Suprapubic skin (tissue), 4 donors: ENCODE measurements around the gene FCHO2.

ENCODE experiments used
- CTCF ChIP-seq, 2 donors: fragments of 200-600 bp in 1 of 2; fragments of 450-650 bp in 1 of 2; sonication (generic) in 1 of 2; IDR thresholded peaks; one replicate each; pipeline ENCODE4 v1.5.1; 2016 to 2019; ENCODE audit warnings: antibody characterized with exemption in 2 of 2, mild to moderate bottlenecking in 1 of 2, moderate library complexity in 1 of 2
- POLR2A ChIP-seq, 2 donors: fragments of 450-650 bp; IDR thresholded peaks; one replicate each; pipeline ENCODE4 v1.6.1; 2017; ENCODE audit warnings: antibody characterized with exemption in 2 of 2, mild to moderate bottlenecking in 2 of 2, moderate library complexity in 2 of 2
- POLR2AphosphoS5 ChIP-seq, 3 donors: sonication (generic); formaldehyde crosslinking; IDR thresholded peaks; one replicate each; pipeline ENCODE4 v1.6.1; 2017; ENCODE audit warnings: antibody characterized with exemption in 3 of 3

- TF ChIP-seq CTCF (IDR thresholded peaks at IDR 0.05) (no peak), POLR2A (IDR thresholded peaks at IDR 0.05) (no peak), POLR2AphosphoS5 (IDR thresholded peaks at IDR 0.05) (no peak)
Measured at GRCh38 chr5:72937517-72938061, 18.3 kb upstream of the FCHO2 start.
